Endothelial cell of umbilical vein (primary cell): ENCODE results near the gene ANKH. TPM values are rescaled to one million over a fixed set of nuclear protein-coding genes. Genes with fewer than 3 reads are reported as not detected.
"Not testable (repeated sequence)": the region's sequence is repeated elsewhere in the genome, so short reads cannot be mapped to it uniquely, and the experiment has no call there.

Experiments
- BruUV-seq: library from RNA; stranded (reverse); fragments of 400-500 nt; replicated peaks from 2 replicates; lab custom pipeline; 2021; lab: Mats Ljungman, UMichigan
- CTCF ChIA-PET: fragments of 300-600, 350-600 bp; sonication (Branson Sonifier 250); formaldehyde crosslinking; loops from one replicate; lab custom pipeline; 2021; ENCODE audit warnings: antibody characterized with exemption, inconsistent platforms; lab: Charles Lee
- POLR2A ChIA-PET: fragments of 300-600, 350-600 bp; sonication (Branson Sonifier 250); formaldehyde crosslinking; loops from one replicate; lab custom pipeline; 2021; ENCODE audit warnings: antibody characterized with exemption, inconsistent platforms; lab: Charles Lee
- DNase-seq: peaks from one replicate; pipeline ENCODE4 v3.0.0-alpha.2; 2011; ENCODE audit warnings: low read depth, low spot score
- FAIRE-seq: peaks from 2 replicates; lab custom pipeline; 2011; peaks lifted over from hg19 to GRCh38; lab: Jason Lieb, UNC
- H2AFZ ChIP-seq: 2 replicates; pipeline ENCODE4 v1.6.0; 2012; ENCODE audit warnings: low read depth, low read length, control low read depth, inconsistent platforms
- H3K27ac ChIP-seq: 2 replicates; pipeline ENCODE4 v1.5.1; 2011; ENCODE audit warnings: low read depth, mild to moderate bottlenecking, control low read depth, low read length, moderate library complexity; ENCODE audit not compliant: insufficient read depth
- H3K27me3 ChIP-seq, 2 experiments: 2 replicates each; pipeline versions ENCODE4 v1.6.0 to v1.6.1; 2011; ENCODE audit warnings: low read length in 2 of 2, mixed read lengths in 1 of 2; ENCODE audit not compliant: control insufficient read depth in 2 of 2, insufficient read depth in 2 of 2
- H3K36me3 ChIP-seq, 2 experiments: 2 replicates in 1 of 2; 3 replicates in 1 of 2; pipeline ENCODE4 v1.5.1; 2011; ENCODE audit warnings: low read length in 2 of 2, mild to moderate bottlenecking in 1 of 2, moderate library complexity in 1 of 2; ENCODE audit not compliant: control insufficient read depth in 2 of 2, insufficient read depth in 2 of 2; ENCODE audit errors: extremely low read depth in 1 of 2
- H3K4me1 ChIP-seq: 3 replicates; pipeline ENCODE4 v1.5.1; 2011; ENCODE audit warnings: mild to moderate bottlenecking, low read length; ENCODE audit not compliant: control insufficient read depth, insufficient read depth; ENCODE audit errors: extremely low read depth
- H3K4me2 ChIP-seq: 2 replicates; pipeline ENCODE4 v1.6.1; 2011; ENCODE audit warnings: low read length, control low read depth, mixed read lengths; ENCODE audit not compliant: insufficient read depth
- H3K4me3 ChIP-seq, 3 experiments: fragments of 200-600 bp in 1 of 3; sonication (generic), shearing (Covaris generic) in 1 of 3; replicated peaks in 1 of 3; 2 replicates each; pipeline ENCODE4 v1.5.1; 2011 to 2016; ENCODE audit warnings: control low read depth in 3 of 3, low read length in 3 of 3, mild to moderate bottlenecking in 2 of 3, inconsistent platforms in 1 of 3, low read depth in 1 of 3, moderate library complexity in 1 of 3; ENCODE audit not compliant: insufficient read depth in 1 of 3
- H3K79me2 ChIP-seq: 2 replicates; pipeline ENCODE4 v1.6.0; 2012; ENCODE audit warnings: low read length, inconsistent platforms; ENCODE audit not compliant: control insufficient read depth, insufficient read depth
- H3K9ac ChIP-seq: replicated peaks from 2 replicates; pipeline ENCODE3; 2011; ENCODE audit warnings: low read length, control low read depth; ENCODE audit not compliant: insufficient read depth; ENCODE audit errors: extremely low read depth
- H3K9me1 ChIP-seq: replicated peaks from 3 replicates; pipeline ENCODE4 v1.6.0; 2011; ENCODE audit warnings: mild to moderate bottlenecking, low read length; ENCODE audit not compliant: control insufficient read depth, insufficient read depth; ENCODE audit errors: extremely low read depth
- H3K9me3 ChIP-seq: replicated peaks from 2 replicates; pipeline ENCODE4 v1.5.1; 2012; ENCODE audit warnings: low read length, inconsistent platforms; ENCODE audit not compliant: control insufficient read depth, insufficient read depth
- H4K20me1 ChIP-seq: replicated peaks from 2 replicates; pipeline ENCODE3; 2011; ENCODE audit warnings: mild to moderate bottlenecking, low read length; ENCODE audit not compliant: control insufficient read depth, insufficient read depth; ENCODE audit errors: extremely low read depth
- EZH2 ChIP-seq: IDR thresholded peaks from 2 replicates; pipeline ENCODE4 v1.6.1; 2012; ENCODE audit warnings: borderline replicate concordance, low read depth, mild to moderate bottlenecking, moderate library complexity, low read length, inconsistent platforms; ENCODE audit not compliant: severe bottlenecking
- FOS ChIP-seq: IDR thresholded peaks from 2 replicates; pipeline ENCODE4 v1.6.1; 2011; ENCODE audit warnings: mild to moderate bottlenecking, low read length, moderate library complexity, borderline replicate concordance; ENCODE audit not compliant: insufficient read depth
- GATA2 ChIP-seq: IDR thresholded peaks from 2 replicates; pipeline ENCODE4 v1.7.0; 2011; ENCODE audit warnings: low read depth, mild to moderate bottlenecking, moderate library complexity, mixed read lengths, low read length; ENCODE audit not compliant: insufficient read length, insufficient read depth
- JUN ChIP-seq: IDR thresholded peaks from 2 replicates; pipeline ENCODE4 v1.6.1; 2011; ENCODE audit warnings: borderline replicate concordance, low read depth; ENCODE audit not compliant: insufficient read length, insufficient read depth
- MYC ChIP-seq: IDR thresholded peaks from one replicate; pipeline ENCODE4 v1.6.1; 2011; ENCODE audit warnings: mild to moderate bottlenecking, low read depth, low read length
- POLR2A ChIP-seq: IDR thresholded peaks from 2 replicates; pipeline ENCODE4 v1.6.1; 2012; ENCODE audit warnings: low read depth, mild to moderate bottlenecking, control low read depth, low read length
- POLR2AphosphoS5 ChIP-seq: IDR thresholded peaks from 2 replicates; pipeline ENCODE4 v1.6.1; 2012; ENCODE audit warnings: low read depth, mild to moderate bottlenecking, control low read depth, low read length, moderate library complexity; ENCODE audit not compliant: insufficient read depth
- dilution Hi-C: fragments of 300-500 bp; cut with MboI; formaldehyde crosslinking; loops from one replicate; pipeline ENCODE4 v1.15.0; 2019; ENCODE audit warnings: low sequenced_read_pairs; ENCODE audit not compliant: extremely low pct_ligation_motif_present
- intact Hi-C: fragments of 100-400 bp; cut with micrococcal nuclease; formaldehyde crosslinking; loops from one replicate; pipeline ENCODE4 v1.10.0; 2022
- polyA plus RNA-seq, 4 experiments: library from polyadenylated mRNA; depleted of rRNA in 3 of 4; stranded (reverse) in 3 of 4; unstranded in 1 of 4; fragments of >200 nt; gene quantifications; 2 replicates each; pipeline versions ENCODE4 v1.2.1 to v1.2.3, GENCODE V29; 2011 to 2012; ENCODE audit warnings: missing spikeins in 1 of 4
- total RNA-seq: library from RNA; stranded (reverse); gene quantifications from 2 replicates; pipeline ENCODE4 v1.2.3, GENCODE V29; 2021
- TF ChIP-seq, protein P1 (sequence below), 2 donors: IDR thresholded peaks; 1 replicate in 1 of 2; 2 replicates in 1 of 2; pipeline ENCODE4 v1.5.1; 2011; ENCODE audit warnings: low read length in 2 of 2, mild to moderate bottlenecking in 2 of 2, moderate library complexity in 2 of 2, control low read depth in 1 of 2, inconsistent platforms in 1 of 2, low read depth in 1 of 2; ENCODE audit not compliant: insufficient read depth in 1 of 2; ENCODE audit errors: extremely low read depth in 1 of 2
- TF ChIP-seq, protein P2 (sequence below): IDR thresholded peaks from 2 replicates; pipeline ENCODE4 v1.6.1; 2011; ENCODE audit not compliant: insufficient read depth, insufficient read length

The ANKH gene
- total and polyA plus RNA-seq, 2 donors (not counting 3 experiments of a cell fraction or from before 2014, with no cell fraction given) = 12.7 to 31.4 TPM

DNA sequence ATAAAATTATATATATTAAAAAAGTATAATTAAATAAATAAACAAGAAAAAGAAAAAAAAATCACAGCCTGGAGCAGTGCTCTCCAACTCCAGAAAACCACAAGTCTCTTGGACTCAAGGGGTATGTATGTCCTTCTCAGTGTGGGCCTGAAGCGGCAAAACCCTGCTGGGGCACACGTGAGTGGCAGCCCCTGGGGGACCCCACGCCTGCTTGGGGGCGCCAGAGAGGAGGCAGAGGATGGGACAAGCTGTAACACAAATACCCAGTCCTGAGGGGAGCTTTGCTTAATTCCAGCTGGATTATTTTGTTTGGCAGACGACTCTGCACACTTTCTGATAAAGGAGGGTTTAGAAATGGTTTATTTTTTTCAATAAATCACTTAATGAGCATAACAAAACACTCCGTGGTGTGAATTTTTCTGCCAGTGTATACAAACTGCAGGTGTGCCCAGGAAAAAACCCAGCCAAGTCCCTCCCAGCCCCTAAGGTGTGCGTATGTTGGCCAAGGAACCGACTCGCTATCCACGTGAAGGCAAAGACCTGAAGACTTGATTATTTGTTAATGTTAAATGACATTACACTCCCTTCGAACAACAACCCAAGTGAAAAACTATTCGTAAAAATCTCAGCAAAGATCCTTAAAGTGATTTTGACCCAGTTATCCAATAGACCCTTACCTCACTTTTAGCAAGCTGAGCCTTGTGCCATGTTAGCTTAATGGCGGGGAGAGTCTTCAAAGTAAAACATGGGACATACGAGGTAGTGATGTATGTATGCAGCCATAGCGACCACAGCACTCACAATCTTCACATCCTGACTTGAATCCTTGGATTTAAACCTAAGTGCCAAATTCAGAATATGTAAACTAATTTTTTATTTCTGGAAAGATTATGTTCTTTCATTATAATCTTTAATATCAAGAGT is 32.9 kb downstream of the ANKH start:
- Histone ChIP-seq H3K9me1 (no peaks in the 10 kb centered on the region), H3K27ac (no peak overlapping the region), H4K20me1 (no peaks in the 10 kb centered on the region), H3K9me3 (no peaks in the 10 kb centered on the region), H3K27me3 (no peaks in the 10 kb centered on the region), H3K79me2 (peaks cover 2% of the 10 kb centered on the region), H3K4me2 (no peak overlapping the region), H3K36me3 (no peaks in the 10 kb centered on the region), H3K4me1 (no peaks in the 10 kb centered on the region), H2AFZ (no peak overlapping the region), H3K9ac (no peak overlapping the region), H3K4me3 (no peak overlapping the region)
- intact Hi-C loops (no loop called here), dilution Hi-C loops (no loop called here)
- BruUV-seq = no TSS peak
- DNase-seq (no peak), FAIRE-seq (no peak)
- ChIA-PET POLR2A (no interaction called here), CTCF (no interaction called here)
- TF ChIP-seq EZH2 (no peak), POLR2A (no peak), POLR2AphosphoS5 (no peak), MYC (no peak), GATA2 (no peak), FOS (no peak), JUN (no peak)
- TF ChIP-seq, protein P1, sequence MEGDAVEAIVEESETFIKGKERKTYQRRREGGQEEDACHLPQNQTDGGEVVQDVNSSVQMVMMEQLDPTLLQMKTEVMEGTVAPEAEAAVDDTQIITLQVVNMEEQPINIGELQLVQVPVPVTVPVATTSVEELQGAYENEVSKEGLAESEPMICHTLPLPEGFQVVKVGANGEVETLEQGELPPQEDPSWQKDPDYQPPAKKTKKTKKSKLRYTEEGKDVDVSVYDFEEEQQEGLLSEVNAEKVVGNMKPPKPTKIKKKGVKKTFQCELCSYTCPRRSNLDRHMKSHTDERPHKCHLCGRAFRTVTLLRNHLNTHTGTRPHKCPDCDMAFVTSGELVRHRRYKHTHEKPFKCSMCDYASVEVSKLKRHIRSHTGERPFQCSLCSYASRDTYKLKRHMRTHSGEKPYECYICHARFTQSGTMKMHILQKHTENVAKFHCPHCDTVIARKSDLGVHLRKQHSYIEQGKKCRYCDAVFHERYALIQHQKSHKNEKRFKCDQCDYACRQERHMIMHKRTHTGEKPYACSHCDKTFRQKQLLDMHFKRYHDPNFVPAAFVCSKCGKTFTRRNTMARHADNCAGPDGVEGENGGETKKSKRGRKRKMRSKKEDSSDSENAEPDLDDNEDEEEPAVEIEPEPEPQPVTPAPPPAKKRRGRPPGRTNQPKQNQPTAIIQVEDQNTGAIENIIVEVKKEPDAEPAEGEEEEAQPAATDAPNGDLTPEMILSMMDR (IDR thresholded peaks at IDR 0.05; ENCODE audit: extremely low read depth in 1 of 2, insufficient read depth in 1 of 2, low read depth in 1 of 2, low read length in 2 of 2) = no peak
- TF ChIP-seq, protein P2, sequence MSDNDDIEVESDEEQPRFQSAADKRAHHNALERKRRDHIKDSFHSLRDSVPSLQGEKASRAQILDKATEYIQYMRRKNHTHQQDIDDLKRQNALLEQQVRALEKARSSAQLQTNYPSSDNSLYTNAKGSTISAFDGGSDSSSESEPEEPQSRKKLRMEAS = no peak

DNA sequence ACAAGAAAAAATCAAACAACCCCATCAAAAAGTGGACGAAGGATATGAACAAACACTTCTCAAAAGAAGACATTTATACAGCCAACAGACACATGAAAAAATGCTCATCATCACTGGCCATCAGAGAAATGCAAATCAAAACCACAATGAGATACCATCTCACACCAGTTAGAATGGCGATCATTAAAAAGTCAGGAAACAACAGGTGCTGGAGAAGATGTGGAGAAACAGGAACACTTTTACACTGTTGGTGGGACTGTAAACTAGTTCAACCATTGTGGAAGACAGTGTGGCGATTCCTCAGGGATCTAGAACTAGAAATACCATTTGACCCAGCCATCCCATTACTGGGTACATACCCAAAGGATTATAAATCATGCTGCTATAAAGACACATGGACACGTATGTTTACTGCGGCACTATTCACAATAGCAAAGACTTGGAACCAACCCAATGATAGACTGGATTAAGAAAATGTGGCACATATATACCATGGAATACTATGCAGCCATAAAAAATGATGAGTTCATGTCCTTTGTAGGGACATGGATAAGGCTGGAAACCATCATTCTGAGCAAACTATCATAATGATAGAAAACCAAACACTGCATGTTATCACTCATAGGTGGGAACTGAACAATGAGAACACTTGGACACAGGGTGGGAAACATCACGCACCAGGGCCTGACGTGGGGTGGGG is 34.0 kb downstream of the ANKH start:
- H3K27ac ChIP-seq, H3K36me3 ChIP-seq, H3K4me1 ChIP-seq, CTCF ChIA-PET, BruUV-seq, POLR2A ChIA-PET, DNase-seq, H3K4me2 ChIP-seq, intact Hi-C loops, H4K20me1 ChIP-seq, H3K9me3 ChIP-seq, dilution Hi-C loops, H2AFZ ChIP-seq, H3K79me2 ChIP-seq, H3K9ac ChIP-seq, H3K27me3 ChIP-seq, H3K9me1 ChIP-seq, H3K4me3 ChIP-seq, FAIRE-seq: not testable (repeated sequence)
